IPS DF 4.7 (cell line): ENCODE data around the gene TECTA.
A peak's percentile ranks its signal among the peaks of the same experiment; 100 is the strongest.
"Not testable (repeated sequence)": the region's sequence is repeated elsewhere in the genome, so short reads cannot be mapped to it uniquely, and the experiment has no call there.

ENCODE experiments used
- DNase-seq: peaks from one replicate; pipeline ENCODE4 v3.0.0-alpha.2; 2013; ENCODE audit warnings: low spot score; ENCODE audit errors: extremely low read depth

The TECTA gene

DNA sequence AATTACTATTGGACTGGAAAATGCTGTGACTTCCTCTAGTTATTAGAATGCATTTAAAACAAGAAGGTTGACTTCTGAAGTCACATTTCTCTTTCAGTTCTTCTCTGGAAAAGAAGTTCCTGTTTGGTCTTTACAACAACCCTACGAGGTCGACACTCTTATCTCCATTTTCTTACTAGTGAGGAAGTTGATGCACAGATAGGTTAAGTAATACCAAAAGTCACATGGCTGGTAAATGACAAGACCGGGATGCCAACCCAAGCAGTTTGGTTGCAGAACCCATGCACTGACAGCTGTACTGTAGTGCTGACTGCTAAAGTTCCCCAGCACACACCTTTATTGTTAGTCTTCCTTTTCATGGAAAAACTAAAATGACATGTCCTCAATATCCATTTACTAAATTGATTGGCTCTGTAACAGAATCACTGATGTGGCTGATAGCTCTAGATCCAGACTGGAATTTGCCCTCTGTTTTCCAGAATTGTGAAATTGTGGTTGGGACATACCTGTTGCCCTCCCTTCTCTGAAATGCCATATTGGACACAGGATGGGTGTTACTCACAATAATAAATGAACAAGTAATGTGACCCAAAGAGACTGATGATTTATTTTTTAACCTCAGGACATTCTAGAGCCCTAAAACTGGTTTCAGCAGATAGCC is 9.4 kb upstream of the TECTA start:
- DNase-seq, result no peak

DNA sequence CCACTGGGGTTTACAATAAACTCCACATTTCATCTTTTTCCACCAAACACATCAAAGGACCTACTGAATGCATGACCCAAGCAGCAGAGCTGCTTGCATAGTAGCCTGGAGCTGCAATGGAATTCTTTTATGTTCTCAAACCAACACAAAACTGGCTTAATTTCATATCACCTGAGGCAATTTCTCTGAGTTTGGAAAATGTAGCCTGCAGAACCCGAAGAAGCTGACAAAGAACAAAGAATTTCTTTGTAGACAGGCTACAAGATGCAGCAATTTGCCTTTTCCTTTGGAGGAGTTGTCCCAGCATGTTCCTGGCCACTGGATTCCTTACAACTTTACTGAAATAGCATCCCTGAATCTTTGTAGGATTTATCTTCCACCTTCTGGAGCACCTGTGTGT is 5.5 kb upstream of the TECTA start:
- DNase-seq, result no peak

DNA sequence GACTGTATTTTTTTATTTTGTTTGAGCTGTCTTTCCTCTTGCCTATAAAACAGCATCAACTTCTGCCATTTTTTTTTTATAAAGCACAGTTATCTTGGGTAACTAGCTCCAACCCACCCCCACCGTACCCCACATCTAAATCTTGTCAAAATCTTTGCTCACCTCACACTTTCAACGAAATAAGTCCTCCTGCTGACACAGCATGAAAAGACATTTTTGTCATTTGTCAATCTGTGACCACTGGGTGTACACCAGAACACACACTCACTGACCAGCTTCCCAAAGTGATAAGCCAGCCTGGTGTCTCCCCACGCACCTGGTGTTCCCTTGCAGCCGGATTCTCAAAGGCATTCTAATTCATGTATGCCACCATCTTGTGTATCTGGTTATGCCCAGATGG is 1.7 kb upstream of the TECTA start:
- DNase-seq, result no peak

DNA sequence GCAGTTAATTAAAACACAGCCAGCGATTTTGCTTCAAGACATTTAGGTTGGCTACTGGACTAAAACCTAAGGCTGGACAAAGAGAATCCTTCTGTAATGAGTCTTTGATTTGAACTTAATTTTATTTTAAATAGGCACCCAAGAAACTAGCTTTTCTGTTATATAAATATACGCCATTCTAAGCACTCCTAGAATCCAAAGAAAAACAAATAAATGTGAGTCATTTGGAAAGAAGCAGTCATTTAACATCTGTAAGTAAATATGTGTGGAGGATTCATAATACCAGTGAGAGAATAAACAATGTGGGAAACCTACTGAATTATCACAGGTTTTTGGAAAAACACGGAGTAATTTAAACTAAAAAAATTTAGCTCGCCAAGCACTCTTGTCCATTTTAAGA is 1.2 kb upstream of the TECTA start:
- no peak for DNase-seq

DNA sequence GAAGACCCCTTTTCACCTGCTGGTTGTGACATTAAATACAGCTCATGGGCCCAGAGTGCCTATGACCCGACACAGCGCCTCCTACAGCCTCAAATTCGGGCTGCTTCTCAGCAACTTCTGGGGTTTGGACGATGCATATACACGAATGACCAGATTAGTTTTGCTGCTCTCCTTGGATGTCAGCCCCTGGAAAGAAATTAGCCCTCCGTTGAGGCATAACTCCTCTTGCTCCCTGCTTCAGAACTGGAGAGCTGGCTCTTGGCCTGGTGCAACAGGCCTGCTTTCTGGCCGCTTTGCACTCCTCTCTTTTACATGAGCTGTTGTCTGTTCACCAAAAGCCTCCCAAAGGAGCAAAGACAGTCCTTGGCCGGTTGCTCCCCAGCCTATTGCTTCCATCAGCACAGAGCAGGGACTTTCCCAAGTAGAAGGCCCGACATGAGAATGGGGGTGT is 3.3 kb downstream of the TECTA start:
- DNase-seq, result peak; percentile 14

DNA sequence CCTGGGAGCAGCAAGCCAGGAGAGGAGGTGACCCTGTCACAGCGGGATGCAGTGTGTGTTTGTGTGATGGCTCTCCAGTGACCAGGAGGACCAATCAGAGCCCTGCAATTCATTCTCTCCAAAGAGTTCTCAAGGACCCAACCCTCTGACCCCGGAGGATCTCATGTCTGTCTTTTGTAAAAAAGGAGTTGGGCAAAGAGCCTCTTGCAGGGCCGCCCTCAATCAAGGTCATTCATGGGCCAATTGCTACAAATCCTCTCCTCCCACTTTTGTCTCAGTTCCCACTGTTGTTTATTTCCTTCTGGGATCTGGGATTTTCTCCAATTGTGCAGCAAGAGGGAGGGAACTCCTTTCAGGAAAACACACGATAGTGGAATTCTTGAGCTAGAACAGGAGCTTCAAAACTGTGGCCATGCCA is 4.0 kb downstream of the TECTA start:
- no peak for DNase-seq

DNA sequence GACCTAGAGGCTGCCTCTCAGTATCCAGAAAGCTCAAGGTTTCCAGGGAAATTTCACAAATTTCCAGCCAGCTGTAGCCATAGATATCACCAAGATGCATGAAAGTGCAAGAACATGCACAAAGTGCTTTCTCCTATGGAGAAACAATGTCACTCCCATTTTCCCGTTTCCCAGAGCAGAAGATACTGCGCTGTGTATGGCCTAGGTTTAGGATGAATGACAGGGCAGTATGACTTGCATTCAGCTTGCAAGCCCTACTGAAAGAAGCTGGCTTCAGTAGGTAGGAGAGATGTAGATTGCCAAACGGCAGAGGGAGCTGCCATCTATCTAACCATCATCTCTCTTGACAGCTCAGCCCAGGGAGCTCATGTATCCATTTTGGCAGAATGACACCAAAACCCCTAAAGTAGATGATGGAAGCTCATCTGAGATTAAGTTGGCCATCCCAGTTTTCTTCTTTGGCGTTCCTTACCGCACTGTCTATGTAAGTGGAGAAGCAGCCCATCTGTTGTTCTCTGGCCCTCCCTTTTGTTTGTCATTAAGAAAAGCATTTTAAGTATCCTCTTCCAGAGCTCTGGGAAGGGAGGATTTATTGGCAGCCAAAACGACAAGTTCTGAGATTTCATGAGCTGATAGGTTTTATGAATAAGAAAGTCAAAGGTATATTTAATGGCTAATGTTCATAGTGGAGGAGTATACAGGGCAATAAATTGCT is 4.6 kb downstream of the TECTA start:
- no peak for DNase-seq

DNA sequence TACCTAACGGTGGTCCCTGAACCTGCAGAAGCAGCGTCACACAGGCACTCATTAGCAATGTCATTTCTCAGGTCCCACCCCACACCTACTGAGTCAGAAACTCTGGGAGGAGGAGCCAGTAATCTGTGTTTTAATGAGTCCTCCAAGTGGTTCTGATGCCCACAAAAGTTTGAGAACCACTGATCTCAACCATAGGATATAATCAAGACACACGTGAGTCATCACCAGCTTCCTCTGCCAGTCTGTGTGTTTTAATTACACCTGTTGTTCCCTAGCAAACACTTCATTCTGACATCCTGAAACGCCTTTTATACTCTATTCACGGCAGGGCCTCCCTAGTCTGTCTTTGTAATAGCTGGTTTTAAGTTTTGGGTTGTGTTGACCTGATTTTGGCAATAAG is 5.8 kb downstream of the TECTA start:
- DNase-seq, result no peak

DNA sequence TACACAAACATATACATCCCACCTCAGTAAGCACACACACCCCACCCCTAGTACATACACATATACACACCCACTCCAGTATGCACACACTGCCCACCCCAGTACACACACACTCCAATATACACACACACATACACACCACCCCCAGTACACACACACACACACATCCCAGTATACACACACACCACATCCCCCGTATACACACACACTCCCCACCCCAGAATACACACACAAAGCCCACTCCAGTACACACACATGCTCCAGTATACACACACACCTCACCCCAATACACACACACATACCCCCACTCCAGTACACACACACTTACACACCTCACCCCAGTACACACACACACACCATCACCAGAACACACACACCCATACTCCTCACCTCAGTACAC is 7.4 kb downstream of the TECTA start:
- DNase-seq, result no peak

DNA sequence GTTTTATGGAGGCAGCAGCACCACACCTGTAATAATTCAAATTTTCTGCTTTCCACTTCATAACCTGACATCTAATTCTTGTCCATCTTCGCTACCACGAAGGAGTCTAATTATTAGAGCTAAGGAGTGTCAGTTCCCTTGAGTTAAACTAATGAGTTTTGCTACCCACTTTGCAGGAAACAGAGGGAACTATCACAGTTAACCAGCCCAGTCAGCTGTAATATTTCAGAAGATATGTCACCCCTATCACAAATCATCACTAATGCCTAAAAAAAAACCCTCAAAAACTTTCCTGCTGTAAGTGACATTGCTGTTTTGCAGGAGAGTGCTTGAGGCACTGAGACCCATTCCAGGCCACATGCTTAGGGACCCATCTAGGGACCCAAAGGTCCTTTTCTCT is 8.4 kb downstream of the TECTA start:
- no peak for DNase-seq

DNA sequence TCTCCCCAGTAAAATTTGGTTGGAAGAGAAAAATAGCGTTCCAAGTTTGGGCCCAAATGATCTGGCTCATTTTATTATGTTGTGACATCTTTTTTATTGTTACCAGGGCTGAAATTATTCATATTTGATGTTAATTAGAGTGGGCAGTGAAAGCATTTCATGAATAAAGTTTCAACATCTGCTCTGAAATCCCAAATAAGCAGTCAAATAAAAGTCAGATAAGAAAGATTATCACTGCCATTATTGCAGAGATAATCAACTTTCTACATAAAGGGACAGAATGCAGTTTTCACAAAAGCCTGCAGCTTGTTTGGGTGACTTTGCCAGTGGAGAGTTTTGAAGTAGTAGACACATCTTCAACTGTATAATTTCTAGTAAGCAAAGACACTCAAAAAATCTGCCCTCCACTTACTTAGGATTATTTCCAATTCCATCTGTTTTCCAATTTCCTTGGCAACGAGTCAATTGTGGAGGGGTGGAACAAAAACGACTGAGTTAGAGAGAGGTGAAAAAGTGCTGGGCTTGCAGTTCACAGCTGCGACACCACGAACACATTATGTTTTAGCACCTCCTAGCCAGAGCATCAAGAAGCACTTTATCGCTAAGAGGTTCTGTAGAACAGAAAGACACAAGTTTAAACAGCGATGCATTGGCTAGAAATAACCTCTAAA is 9.0 kb downstream of the TECTA start:
- no peak for DNase-seq

DNA sequence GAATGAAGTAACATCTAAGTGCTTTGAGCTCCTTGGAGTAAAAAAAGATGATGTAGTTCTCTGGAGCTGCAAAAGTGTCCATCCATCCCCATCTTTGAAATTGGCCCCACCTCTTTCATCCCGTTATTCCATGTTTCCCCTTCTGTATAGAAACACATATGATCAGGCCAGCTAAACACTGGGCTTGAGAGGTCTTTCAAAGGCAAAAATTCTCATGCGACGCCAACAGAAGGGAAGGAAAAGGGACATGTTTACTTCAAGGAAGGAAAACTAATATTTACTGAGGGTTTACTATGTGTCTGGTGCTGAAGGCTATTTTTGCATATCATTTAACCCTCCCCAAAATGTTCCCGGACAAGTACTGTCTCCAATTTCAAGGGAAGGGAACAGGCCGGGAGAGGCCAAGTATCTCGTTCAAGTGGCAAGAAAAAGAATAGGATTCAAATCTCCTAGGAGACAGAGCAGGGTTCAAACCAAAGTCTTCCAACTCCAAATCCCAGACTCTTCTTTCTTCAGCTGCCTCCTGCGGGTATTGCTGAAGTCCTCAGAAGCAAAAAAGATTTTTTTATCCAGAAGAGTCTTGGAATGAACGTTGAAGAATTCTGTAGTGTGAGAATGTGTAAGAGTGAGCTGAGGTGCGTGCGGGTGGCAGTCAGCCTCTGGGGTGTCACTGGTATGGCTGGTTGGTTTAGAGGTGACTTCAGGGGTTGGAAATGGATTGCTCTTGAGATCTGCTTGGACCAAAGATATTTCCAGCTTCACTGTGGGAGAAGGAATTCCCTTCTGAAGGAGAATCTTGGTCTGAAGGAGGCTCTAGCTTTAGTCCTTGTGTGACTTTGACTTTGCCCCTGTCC is 10.1 kb downstream of the TECTA start:
- DNase-seq, result no peak

DNA sequence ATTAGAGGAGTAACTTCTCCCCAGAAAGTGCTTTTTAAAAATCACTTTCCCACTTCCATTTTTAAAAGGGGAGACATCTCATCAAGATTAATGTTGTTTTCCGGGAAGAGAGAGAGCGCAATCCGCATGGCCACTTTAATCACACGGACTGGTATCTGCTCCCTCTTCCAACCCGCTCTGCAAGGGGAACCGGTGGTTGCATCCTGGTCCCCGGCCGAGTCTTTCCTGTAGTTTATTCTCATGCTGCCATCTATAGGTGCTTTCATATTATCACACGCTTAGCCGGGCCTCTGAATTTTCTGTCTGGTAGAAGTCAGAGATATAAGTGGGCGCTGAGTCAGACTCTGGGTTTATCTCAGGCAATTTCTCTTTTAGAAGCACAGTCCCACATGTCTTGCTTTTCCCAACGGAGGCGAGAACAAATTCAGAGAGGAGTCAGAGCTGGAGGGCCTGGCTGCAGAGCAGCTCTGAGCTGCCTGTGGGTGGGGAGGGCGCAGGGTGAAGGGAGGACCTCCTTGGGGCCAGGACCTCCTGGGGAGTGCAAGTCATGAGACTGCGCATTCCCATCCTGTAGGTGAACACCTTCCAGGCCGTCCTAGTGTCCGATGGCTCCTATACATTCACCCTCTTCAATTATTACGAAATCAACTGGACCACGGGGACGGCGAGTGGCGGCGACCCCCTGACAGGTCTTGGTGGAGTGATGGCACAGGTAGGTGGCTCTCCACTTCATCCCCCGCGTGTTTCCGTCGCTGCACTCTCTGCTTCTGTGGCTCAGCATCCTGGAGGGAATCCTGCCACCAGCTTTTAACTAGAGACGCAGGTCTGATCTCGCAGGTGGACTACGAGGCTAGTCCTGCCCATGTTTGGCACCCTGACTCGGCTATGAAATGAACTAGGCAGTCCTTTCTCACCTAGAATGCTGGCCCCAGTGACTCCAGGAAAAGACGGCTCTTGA is 11.7 kb downstream of the TECTA start:
- peak; percentile 28 for DNase-seq

DNA sequence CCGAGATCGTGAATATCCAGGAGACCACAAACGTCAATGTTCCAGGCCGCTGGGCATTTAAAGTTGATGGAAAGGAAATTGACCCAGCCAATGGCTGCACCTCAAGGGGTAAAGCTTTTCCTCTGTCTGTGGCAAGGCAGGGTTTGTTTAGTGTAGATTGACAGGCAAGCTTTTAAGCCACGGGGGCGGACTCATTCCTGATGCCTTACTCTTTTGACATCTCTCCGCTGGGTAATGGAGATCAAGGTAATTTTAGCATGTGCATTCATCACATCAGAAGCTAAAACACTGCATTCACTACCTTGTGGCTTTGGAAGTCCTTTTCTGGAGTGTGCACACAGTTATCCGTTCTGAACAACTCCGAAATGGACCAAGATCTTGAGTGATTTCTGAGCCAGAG is 12.6 kb downstream of the TECTA start:
- no peak for DNase-seq

DNA sequence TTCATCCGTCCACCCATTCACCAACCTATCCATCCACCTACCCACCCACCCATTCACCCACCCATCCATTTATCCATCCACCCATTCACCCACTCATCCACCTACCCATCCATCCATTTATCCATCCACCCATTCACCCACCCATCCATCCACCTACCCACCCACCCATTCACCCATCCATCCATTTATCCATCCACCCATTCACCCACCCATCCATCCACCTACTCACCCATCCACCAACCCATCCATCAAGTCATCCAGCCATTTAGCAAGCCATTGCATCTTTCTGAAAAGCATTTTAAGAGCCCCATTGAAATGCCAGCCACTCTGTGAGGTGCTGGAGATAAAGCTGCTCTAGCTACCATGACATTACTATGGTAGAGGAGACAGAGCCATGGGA is 14.0 kb downstream of the TECTA start:
- not testable (repeated sequence) for DNase-seq

DNA sequence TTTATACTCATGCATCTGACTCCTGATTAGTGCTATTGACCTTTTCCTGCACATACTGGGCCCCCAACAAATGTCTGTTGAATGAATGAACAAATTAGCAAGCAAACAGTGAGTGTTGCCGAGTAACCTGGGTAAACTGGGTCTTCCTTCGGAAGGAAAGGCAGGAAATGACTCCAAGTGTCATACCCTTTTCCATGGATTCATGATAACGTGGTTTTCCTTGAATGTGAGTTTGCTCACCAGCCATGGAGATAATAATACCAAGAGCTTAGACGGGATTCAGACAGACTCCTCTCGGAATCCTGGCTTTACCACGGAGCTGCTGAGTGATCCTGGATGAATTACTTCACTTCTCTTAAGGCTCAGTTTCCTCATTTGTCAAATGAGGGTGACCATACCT is 16.7 kb downstream of the TECTA start:
- no peak for DNase-seq

DNA sequence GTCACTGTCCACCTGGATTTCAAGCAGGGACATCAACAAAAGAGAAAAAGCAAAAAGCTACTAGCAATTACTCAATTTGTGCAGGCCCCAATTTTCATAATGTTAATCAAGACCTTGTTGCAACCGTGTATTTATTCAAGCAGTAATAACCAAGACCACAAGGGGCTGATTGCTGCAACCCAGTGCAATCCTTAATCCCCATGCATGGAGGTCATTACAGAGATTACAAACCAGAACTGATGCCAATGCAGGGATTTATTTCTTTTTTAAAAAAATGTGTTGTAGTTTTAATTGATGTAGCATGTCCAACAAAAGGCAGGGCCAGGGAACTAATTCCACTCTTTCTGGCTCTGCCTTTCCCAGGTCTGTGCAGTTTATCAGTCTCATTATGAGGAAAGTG is 18.4 kb downstream of the TECTA start:
- DNase-seq, result no peak

DNA sequence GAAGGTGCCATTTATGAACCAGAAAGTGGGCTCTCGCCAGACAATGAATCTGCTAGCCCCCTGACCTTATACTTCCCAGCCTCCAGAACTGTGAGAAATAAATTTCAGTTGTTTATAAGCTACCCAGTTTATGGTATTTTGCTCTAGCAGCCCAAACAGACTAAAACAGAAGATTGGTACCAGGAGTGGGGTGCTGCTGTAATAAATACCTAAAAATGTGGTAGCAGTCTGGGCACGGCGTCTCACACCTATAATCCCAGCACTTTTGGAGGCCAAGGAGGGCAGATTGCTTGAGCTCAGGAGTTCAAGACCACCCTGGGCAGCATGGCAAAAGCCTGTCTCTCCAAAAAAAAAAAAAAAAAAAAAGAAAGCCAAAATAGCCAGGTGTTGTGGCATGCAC is 21.3 kb downstream of the TECTA start:
- no peak for DNase-seq

DNA sequence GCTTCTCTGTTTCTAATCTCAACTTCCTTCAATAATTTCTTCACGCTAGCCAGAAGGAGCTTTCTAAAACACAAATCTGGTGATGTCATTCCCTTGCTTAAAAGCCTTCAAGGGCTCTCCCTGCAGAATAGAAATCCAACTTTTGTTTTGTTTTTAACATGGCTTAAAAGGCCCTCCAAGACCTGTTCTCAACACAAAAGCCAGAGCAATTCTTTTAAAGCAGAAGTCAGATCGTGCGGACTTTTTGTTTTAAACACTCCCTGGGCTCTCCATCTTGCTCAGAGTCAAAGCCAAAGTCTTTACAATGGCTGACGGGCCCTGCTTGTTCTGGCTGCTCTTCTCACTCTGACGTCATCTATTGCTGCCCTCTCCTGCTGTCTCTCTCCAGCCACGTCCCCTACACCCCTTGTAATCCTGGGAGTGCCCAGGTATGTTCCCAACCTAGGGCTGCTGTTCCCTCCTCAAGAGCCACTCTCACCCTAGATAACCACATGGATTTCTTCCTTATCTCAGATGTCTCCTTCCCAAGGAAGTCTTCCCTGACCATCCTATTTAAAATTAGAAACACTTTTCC is 22.5 kb downstream of the TECTA start:
- no peak for DNase-seq

DNA sequence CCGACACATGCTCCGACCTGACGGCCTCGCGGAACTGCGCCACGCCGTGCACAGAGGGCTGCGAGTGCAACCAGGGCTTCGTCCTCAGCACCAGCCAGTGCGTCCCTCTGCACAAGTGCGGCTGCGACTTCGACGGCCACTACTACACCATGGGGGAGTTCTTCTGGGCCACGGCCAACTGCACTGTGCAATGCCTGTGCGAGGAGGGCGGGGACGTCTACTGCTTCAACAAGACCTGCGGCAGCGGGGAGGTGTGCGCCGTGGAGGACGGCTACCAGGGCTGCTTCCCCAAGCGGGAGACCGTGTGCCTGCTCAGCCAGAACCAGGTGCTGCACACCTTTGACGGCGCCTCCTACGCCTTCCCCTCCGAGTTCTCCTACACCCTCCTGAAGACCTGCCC is 26.8 kb downstream of the TECTA start:
- no peak for DNase-seq
